IMR-90 (cell line): ENCODE results near the gene FSTL5. TPM values are rescaled to one million over a fixed set of nuclear protein-coding genes. Genes with fewer than 3 reads are reported as not detected.

Experiments
- ATAC-seq: fragments of 200-7000 bp; cut with Tn5 transposase; 2 replicates; pipeline ENCODE4 v1.9.1; 2020; ENCODE audit warnings: low read depth, mild to moderate bottlenecking, moderate library complexity
- BruUV-seq: library from RNA; stranded (reverse); fragments of 400-500 nt; replicated peaks from 2 replicates; lab custom pipeline; 2021; lab: Mats Ljungman, UMichigan
- CTCF ChIA-PET: fragments of 300-600 bp; formaldehyde crosslinking; extraction: SDS; loops from one replicate; lab custom pipeline; 2021; ENCODE audit warnings: antibody characterized with exemption; lab: Yijun Ruan, JAX
- POLR2A ChIA-PET: fragments of 300-600 bp; sonication (Branson Sonifier 250); formaldehyde crosslinking; loops from one replicate; lab custom pipeline; 2022; ENCODE audit warnings: antibody characterized with exemption; ENCODE audit not compliant: unreplicated experiment; lab: Charles Lee
- DNase-seq: peaks from one replicate; pipeline ENCODE4 v3.0.0; 2013
- H2AFZ ChIP-seq: replicated peaks from 2 replicates; pipeline ENCODE3; 2013; ENCODE audit warnings: low read length, mild to moderate bottlenecking; ENCODE audit not compliant: poor library complexity
- H2AK5ac ChIP-seq: 2 replicates; pipeline ENCODE4 v1.6.1; 2013; ENCODE audit warnings: low read depth, low read length, inconsistent platforms
- H2AK9ac ChIP-seq: replicated peaks from 2 replicates; pipeline ENCODE3; 2013; ENCODE audit warnings: mild to moderate bottlenecking, low read depth, low read length, moderate library complexity; ENCODE audit not compliant: poor library complexity
- H2BK120ac ChIP-seq: 2 replicates; pipeline ENCODE4 v1.6.1; 2013; ENCODE audit warnings: low read depth, low read length, inconsistent platforms
- H2BK15ac ChIP-seq: 3 replicates; pipeline ENCODE4 v1.6.1; 2013; ENCODE audit warnings: low read depth, low read length, inconsistent platforms
- H2BK20ac ChIP-seq: 2 replicates; pipeline ENCODE4 v1.6.1; 2013; ENCODE audit warnings: low read depth, mild to moderate bottlenecking, inconsistent platforms, low read length, moderate library complexity
- H2BK5ac ChIP-seq: 2 replicates; pipeline ENCODE4 v1.6.1; 2013; ENCODE audit warnings: mild to moderate bottlenecking, low read depth, low read length, inconsistent platforms; ENCODE audit not compliant: poor library complexity, severe bottlenecking
- H3K14ac ChIP-seq: replicated peaks from 2 replicates; pipeline ENCODE4 v1.6.1; 2013; ENCODE audit warnings: low read depth, low read length, inconsistent platforms
- H3K18ac ChIP-seq: 2 replicates; pipeline ENCODE4 v1.6.1; 2013; ENCODE audit warnings: low read depth, low read length, control low read depth
- H3K23ac ChIP-seq: 2 replicates; pipeline ENCODE4 v1.6.1; 2013; ENCODE audit warnings: low read depth, low read length, inconsistent platforms
- H3K27ac ChIP-seq: 2 replicates; pipeline ENCODE4 v1.5.1; 2013; ENCODE audit warnings: mild to moderate bottlenecking, control low read depth, low read length; ENCODE audit not compliant: insufficient read depth
- H3K27me3 ChIP-seq: 2 replicates; pipeline ENCODE4 v1.6.1; 2013; ENCODE audit warnings: low read length; ENCODE audit not compliant: control insufficient read depth, insufficient read depth
- H3K36me3 ChIP-seq: 2 replicates; pipeline ENCODE4 v1.6.1; 2013; ENCODE audit warnings: low read length, mixed read lengths; ENCODE audit not compliant: control insufficient read depth, insufficient read depth
- H3K4ac ChIP-seq: 2 replicates; pipeline ENCODE4 v1.6.1; 2013; ENCODE audit warnings: low read depth, low read length, inconsistent platforms
- H3K4me1 ChIP-seq: 2 replicates; pipeline ENCODE4 v1.6.1; 2013; ENCODE audit warnings: low read length, mixed read lengths; ENCODE audit not compliant: control insufficient read depth, insufficient read depth
- H3K4me2 ChIP-seq: 2 replicates; pipeline ENCODE4 v1.6.1; 2013; ENCODE audit warnings: low read depth, mild to moderate bottlenecking, control low read depth, low read length, moderate library complexity
- H3K4me3 ChIP-seq: 2 replicates; pipeline ENCODE4 v1.5.1; 2013; ENCODE audit warnings: low read depth, mild to moderate bottlenecking, control low read depth, low read length, moderate library complexity; ENCODE audit not compliant: insufficient read depth
- H3K56ac ChIP-seq: 2 replicates; pipeline ENCODE4 v1.6.1; 2013; ENCODE audit warnings: low read length, inconsistent platforms; ENCODE audit not compliant: insufficient read depth; ENCODE audit errors: extremely low read depth
- H3K79me1 ChIP-seq, 2 experiments: 2 replicates each; pipeline ENCODE4 v1.6.1; 2013; ENCODE audit warnings: low read length in 2 of 2, inconsistent platforms in 1 of 2, low read depth in 1 of 2
- H3K9ac ChIP-seq: 2 replicates; pipeline ENCODE4 v1.6.1; 2013; ENCODE audit warnings: low read depth, low read length, control low read depth
- H3K9me1 ChIP-seq: 2 replicates; pipeline ENCODE4 v1.6.1; 2013; ENCODE audit warnings: low read length, inconsistent platforms; ENCODE audit not compliant: insufficient read depth
- H3K9me3 ChIP-seq: 2 replicates; pipeline ENCODE4 v1.6.1; 2013; ENCODE audit warnings: low read length; ENCODE audit not compliant: control insufficient read depth, insufficient read depth
- H4K20me1 ChIP-seq: 2 replicates; pipeline ENCODE4 v1.6.1; 2013; ENCODE audit warnings: low read length, inconsistent platforms; ENCODE audit not compliant: insufficient read depth
- H4K5ac ChIP-seq: 2 replicates; pipeline ENCODE4 v1.6.1; 2013; ENCODE audit warnings: mild to moderate bottlenecking, low read depth, low read length, control low read depth
- H4K8ac ChIP-seq, 2 experiments: 2 replicates each; pipeline ENCODE4 v1.6.1; 2013; ENCODE audit warnings: low read depth in 2 of 2, low read length in 2 of 2, control low read depth in 1 of 2, inconsistent platforms in 1 of 2
- H4K91ac ChIP-seq: 2 replicates; pipeline ENCODE4 v1.6.1; 2013; ENCODE audit warnings: low read depth, low read length, inconsistent platforms; ENCODE audit not compliant: insufficient read depth
- CHD1 ChIP-seq: IDR thresholded peaks from 2 replicates; pipeline ENCODE4 v1.6.1; 2012; ENCODE audit warnings: low read depth, low read length, improper control_type of control experiment
- MAFK ChIP-seq: IDR thresholded peaks from 2 replicates; pipeline ENCODE4 v1.6.1; 2012; ENCODE audit warnings: low read depth, low read length, improper control_type of control experiment
- RAD21 ChIP-seq: IDR thresholded peaks from 2 replicates; pipeline ENCODE4 v1.6.1; 2012; ENCODE audit warnings: low read length, improper control_type of control experiment
- RFX5 ChIP-seq: IDR thresholded peaks from 2 replicates; pipeline ENCODE4 v1.8.0; 2012; ENCODE audit warnings: low read depth, mild to moderate bottlenecking, low read length, moderate library complexity
- WGBS, 2 experiments: methylation state at CpG; one replicate each; pipeline versions ENCODE4 v1.1.5 to v1.1.7; 2013; ENCODE audit warnings: missing lambda C conversion rate in 2 of 2; ENCODE audit not compliant: insufficient read length in 1 of 2; ENCODE audit errors: extremely low coverage in 2 of 2; 5-methylcytosine and 5-hydroxymethylcytosine counted together
- dilution Hi-C: fragments of 300-500 bp; cut with HindIII; formaldehyde crosslinking; loops from one replicate; pipeline ENCODE4 v1.14.3; 2018; ENCODE audit warnings: low sequenced_read_pairs; ENCODE audit not compliant: unreplicated experiment
- in situ Hi-C: fragments of 300-500 bp; cut with MboI; formaldehyde crosslinking; loops from 3 replicates; pipeline ENCODE4 v1.14.3; 2019; ENCODE audit warnings: low sequenced_read_pairs, inconsistent platforms, mixed read lengths
- intact Hi-C: fragments of 100-400 bp; cut with micrococcal nuclease; formaldehyde crosslinking; loops from 2 replicates; pipeline ENCODE4 v1.10.0; 2022
- polyA plus RNA-seq, 3 experiments: library from polyadenylated mRNA; depleted of rRNA; stranded (reverse); fragments of >200 nt; gene quantifications; 2 replicates each; pipeline ENCODE4 v1.2.3, GENCODE V29; 2012; ENCODE audit warnings: low replicate concordance in 1 of 3
- total RNA-seq: library from RNA; depleted of rRNA; stranded (reverse); fragments of >200 nt; gene quantifications from 2 replicates; pipeline ENCODE4 v1.2.3, GENCODE V29; 2012

FSTL5 gene
- total and polyA plus RNA-seq, 2 of the 4 experiments (the other 2 are of a cell fraction) = under 0.01 TPM; not detected in 1

DNA sequence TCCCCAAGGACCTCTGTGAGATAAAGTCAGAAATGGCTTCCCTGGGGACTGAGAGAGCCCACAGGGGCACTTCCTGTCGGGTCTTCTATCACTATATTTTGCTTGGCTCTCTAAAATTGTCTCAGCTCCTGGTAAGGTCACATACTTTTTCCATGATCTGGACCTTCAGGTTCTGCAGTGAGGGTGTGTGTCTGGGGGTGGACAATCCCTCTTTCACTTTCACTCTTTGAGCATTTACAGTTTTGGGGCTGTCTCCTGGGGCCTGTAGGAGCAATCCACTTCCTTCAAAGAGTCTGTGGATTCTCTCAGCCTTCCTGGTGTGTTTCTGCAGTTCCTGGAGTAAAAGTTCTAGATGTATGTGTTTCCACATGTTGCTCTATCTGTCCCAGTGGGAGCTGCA, 335.7 kb downstream of the FSTL5 start:
- H2BK15ac ChIP-seq = no peak overlapping the region
- no peak overlapping the region for H3K27ac ChIP-seq
- H3K14ac ChIP-seq = no peak overlapping the region
- peaks cover 9% of the 10 kb centered on the region for H3K9me3 ChIP-seq
- H2AK9ac ChIP-seq = no peak overlapping the region
- no peaks in the 10 kb centered on the region for H3K4me1 ChIP-seq
- POLR2A ChIA-PET = no interaction called here
- no TSS peak for BruUV-seq
- no peak overlapping the region for H3K18ac ChIP-seq
- no peaks in the 10 kb centered on the region for H3K36me3 ChIP-seq
- no CpG with 5 or more reads among the region's 1 CpG for WGBS, 2 experiments
- no peaks in the 10 kb centered on the region for H3K79me1 ChIP-seq
- no peaks in the 10 kb centered on the region for H4K20me1 ChIP-seq
- TF ChIP-seq CHD1 (no peak), MAFK (no peak), RFX5 (no peak), RAD21 (no peak)
- H2BK120ac ChIP-seq = no peak overlapping the region
- H3K9ac ChIP-seq = no peak overlapping the region
- no peak overlapping the region for H2BK20ac ChIP-seq
- H2AK5ac ChIP-seq = no peak overlapping the region
- dilution Hi-C loops (no loop called here), intact Hi-C loops (no loop called here), in situ Hi-C loops (no loop called here)
- H2AFZ ChIP-seq = no peak overlapping the region
- H4K8ac ChIP-seq = no peak overlapping the region
- no peak overlapping the region for H3K4me2 ChIP-seq
- DNase-seq (no peak), ATAC-seq (no peak)
- H3K56ac ChIP-seq = no peak overlapping the region
- H4K5ac ChIP-seq = no peak overlapping the region
- no peak overlapping the region for H4K91ac ChIP-seq
- H3K9me1 ChIP-seq = no peaks in the 10 kb centered on the region
- no peak overlapping the region for H3K4me3 ChIP-seq
- H3K27me3 ChIP-seq = no peaks in the 10 kb centered on the region
- H3K4ac ChIP-seq = no peak overlapping the region
- CTCF ChIA-PET = no interaction called here
- H3K23ac ChIP-seq = no peak overlapping the region
- no peak overlapping the region for H2BK5ac ChIP-seq
